Stomach (tissue), 9 donors: ENCODE results near the gene CYYR1. TPM values are rescaled to one million over a fixed set of nuclear protein-coding genes. Genes with fewer than 3 reads are reported as not detected.

Source experiments
- DNase-seq, 2 donors: peaks; one replicate each; pipeline versions ENCODE4 v3.0.0 to v3.0.0-alpha.2; 2013 to 2019
- H3K27ac ChIP-seq, 5 donors: fragments of 200-600 bp in 4 of 5; sonication (generic) in 4 of 5; one replicate each; pipeline ENCODE4 v1.5.1; 2013 to 2019; ENCODE audit warnings: mild to moderate bottlenecking in 1 of 5, moderate library complexity in 1 of 5
- H3K27me3 ChIP-seq, 3 donors: fragments of 200-600 bp; sonication (generic); one replicate each; pipeline ENCODE4 v1.5.1; 2017 to 2019; ENCODE audit warnings: mixed run types in 1 of 3
- H3K36me3 ChIP-seq, 4 donors: fragments of 200-600 bp; sonication (generic); 1 replicate in 3 of 4; 2 replicates in 1 of 4; pipeline ENCODE4 v1.5.1; 2016 to 2019
- H3K4me1 ChIP-seq, 4 donors: fragments of 200-600 bp; sonication (generic); one replicate each; pipeline ENCODE4 v1.5.1; 2016 to 2019
- H3K4me3 ChIP-seq, 4 donors: fragments of 200-600 bp; sonication (generic) in 3 of 4; one replicate each; pipeline ENCODE4 v1.5.1; 2016 to 2019; ENCODE audit warnings: mild to moderate bottlenecking in 1 of 4
- H3K9me3 ChIP-seq, 4 donors: fragments of 200-600 bp; sonication (generic); one replicate each; pipeline ENCODE4 v1.5.1; 2016 to 2019
- EP300 ChIP-seq: sonication (generic); formaldehyde crosslinking; IDR thresholded peaks from one replicate; pipeline ENCODE4 v1.6.1; 2017; ENCODE audit warnings: antibody characterized with exemption
- POLR2A ChIP-seq, 4 donors: fragments of 450-650 bp; IDR thresholded peaks; one replicate each; pipeline ENCODE4 v1.6.1; 2016; ENCODE audit warnings: antibody characterized with exemption in 4 of 4, control low read depth in 2 of 4, mild to moderate bottlenecking in 1 of 4, moderate library complexity in 1 of 4
- POLR2AphosphoS5 ChIP-seq, 3 donors: sonication (generic); formaldehyde crosslinking; IDR thresholded peaks; one replicate each; pipeline ENCODE4 v1.6.1; 2016; ENCODE audit warnings: antibody characterized with exemption in 3 of 3
- WGBS, 5 donors: extraction: QIAGEN DNeasy Blood & Tissue Kit in 3 of 5; methylation state at CpG; one replicate each; pipeline versions ENCODE4 v1.1.5 to v1.1.7; 2013 to 2018; 5-methylcytosine and 5-hydroxymethylcytosine counted together
- intact Hi-C: fragments of 100-400 bp; cut with DNase I; formaldehyde crosslinking; loops from one replicate; pipeline ENCODE4 v1.15.1; 2023; ENCODE audit warnings: low total_unique reads
- polyA plus RNA-seq, 3 donors: library from polyadenylated mRNA; stranded (reverse); fragments of 200-250 nt; gene quantifications; one replicate each; pipeline ENCODE4 v1.2.3, GENCODE V29; 2013
- total RNA-seq, 5 donors: library from RNA; depleted of rRNA; stranded (reverse); fragments of >200 nt; gene quantifications; one replicate each; pipeline versions ENCODE4 v1.1.0 to v1.2.3, GENCODE V29; 2014 to 2016
- TF ChIP-seq, protein P1 (sequence below), 7 experiments: fragments of 450-650 bp in 4 of 7; fragments of 200-600 bp in 3 of 7; sonication (generic) in 3 of 7; IDR thresholded peaks; one replicate each; pipeline ENCODE4 v1.5.1; 2016 to 2019; ENCODE audit warnings: antibody characterized with exemption in 7 of 7, control low read depth in 2 of 7, mild to moderate bottlenecking in 1 of 7
- donor health status: healthy with polysubstance abuse.
- donor health status: Bipolar disorder and iron deficiency.
- donor health status: healthy.

The CYYR1 gene
- total and polyA plus RNA-seq, 8 donors = 0.89 to 11.6 (median 6.1) TPM; not detected in 2

DNA sequence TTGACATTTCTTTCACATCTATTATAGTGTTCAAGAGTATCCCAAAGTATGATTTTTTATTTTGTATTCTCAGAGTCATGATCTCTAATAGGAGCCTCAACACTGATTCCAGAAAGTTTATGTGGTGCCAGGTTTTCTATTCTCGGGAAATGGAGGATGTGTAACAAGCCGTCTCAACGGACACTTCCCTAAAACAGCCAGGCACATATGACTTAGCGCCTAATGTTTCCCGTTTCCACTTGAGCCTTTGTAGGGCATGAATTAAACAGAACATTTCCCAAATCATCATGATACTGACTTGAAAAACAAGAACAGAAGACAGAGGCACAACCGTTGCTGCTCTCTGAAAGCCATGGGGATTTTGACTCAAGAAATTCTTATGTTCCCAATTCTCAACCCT lies 8.0 kb downstream of the CYYR1 start:
- Histone ChIP-seq H3K4me1 (no peaks in the 10 kb centered on the region), H3K27me3 (no peaks in the 10 kb centered on the region), H3K36me3 (no peaks in the 10 kb centered on the region), H3K4me3 (no peak overlapping the region), H3K9me3 (no peaks in the 10 kb centered on the region), H3K27ac (peak overlapping the region in 2 of 5 donors; percentile 16 to 34)
- 57 to 85% (median 74%) methylated on average over 6 of the region's 6 CpGs for WGBS, 5 donors
- TF ChIP-seq POLR2A (IDR thresholded peaks at IDR 0.05) (no peak), POLR2AphosphoS5 (IDR thresholded peaks at IDR 0.05) (no peak), EP300 (no peak)
- TF ChIP-seq, protein P1, sequence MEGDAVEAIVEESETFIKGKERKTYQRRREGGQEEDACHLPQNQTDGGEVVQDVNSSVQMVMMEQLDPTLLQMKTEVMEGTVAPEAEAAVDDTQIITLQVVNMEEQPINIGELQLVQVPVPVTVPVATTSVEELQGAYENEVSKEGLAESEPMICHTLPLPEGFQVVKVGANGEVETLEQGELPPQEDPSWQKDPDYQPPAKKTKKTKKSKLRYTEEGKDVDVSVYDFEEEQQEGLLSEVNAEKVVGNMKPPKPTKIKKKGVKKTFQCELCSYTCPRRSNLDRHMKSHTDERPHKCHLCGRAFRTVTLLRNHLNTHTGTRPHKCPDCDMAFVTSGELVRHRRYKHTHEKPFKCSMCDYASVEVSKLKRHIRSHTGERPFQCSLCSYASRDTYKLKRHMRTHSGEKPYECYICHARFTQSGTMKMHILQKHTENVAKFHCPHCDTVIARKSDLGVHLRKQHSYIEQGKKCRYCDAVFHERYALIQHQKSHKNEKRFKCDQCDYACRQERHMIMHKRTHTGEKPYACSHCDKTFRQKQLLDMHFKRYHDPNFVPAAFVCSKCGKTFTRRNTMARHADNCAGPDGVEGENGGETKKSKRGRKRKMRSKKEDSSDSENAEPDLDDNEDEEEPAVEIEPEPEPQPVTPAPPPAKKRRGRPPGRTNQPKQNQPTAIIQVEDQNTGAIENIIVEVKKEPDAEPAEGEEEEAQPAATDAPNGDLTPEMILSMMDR (IDR thresholded peaks at IDR 0.05) = no peak
- DNase-seq = no peak
- intact Hi-C loops = no loop called here

DNA sequence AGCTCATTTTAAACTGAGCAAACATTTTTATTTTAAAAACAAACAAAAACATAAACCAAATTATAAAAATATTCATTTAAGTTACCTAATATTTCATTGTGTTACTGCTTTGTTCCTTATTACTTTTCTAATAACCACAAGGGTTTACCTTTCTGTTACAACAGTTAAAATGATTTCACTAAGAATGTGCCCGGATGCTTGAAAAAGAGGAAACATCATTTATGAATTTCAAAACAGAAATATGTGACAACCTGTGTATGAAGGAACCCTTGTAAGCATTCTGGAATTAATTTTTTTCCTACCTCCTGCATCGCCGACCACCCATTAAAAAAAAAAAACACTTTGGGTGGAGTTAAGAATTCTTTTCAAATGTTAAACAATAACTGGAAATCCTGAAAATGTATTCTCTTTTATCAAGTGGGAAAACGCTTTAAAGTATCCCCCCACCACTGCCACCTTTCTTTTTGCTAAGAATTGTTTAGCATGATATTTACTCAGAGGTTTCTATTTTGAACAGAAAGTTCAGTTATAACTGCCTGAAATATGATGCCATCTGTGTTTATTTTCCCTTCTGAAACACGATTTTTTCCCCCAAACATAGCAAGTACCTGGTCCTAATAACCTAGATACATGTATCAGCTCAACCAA lies 9.1 kb downstream of the CYYR1 start:
- no peaks in the 10 kb centered on the region for H3K4me1 ChIP-seq
- H3K4me3 ChIP-seq = no peak overlapping the region
- TF ChIP-seq POLR2AphosphoS5 (IDR thresholded peaks at IDR 0.05) (no peak), EP300 (no peak), POLR2A (IDR thresholded peaks at IDR 0.05) (no peak)
- TF ChIP-seq, protein P1 (IDR thresholded peaks at IDR 0.05) = no peak
- intact Hi-C loops = no loop called here
- H3K27ac ChIP-seq = peak overlapping the region in 1 of 5 donors; percentile 34
- no peaks in the 10 kb centered on the region for H3K27me3 ChIP-seq
- DNase-seq = no peak
- H3K9me3 ChIP-seq = no peaks in the 10 kb centered on the region
- 40 to 58% (median 51%) methylated on average over 5 of the region's 5 CpGs for WGBS, 5 donors
- H3K36me3 ChIP-seq = no peaks in the 10 kb centered on the region

GRCh38 chr21:26560612-26561011 lies 12.5 kb downstream of the CYYR1 start:
- Histone ChIP-seq H3K4me1 (no peaks in the 10 kb centered on the region), H3K27ac (no peak overlapping the region), H3K9me3 (no peaks in the 10 kb centered on the region), H3K36me3 (no peaks in the 10 kb centered on the region), H3K4me3 (no peak overlapping the region), H3K27me3 (no peaks in the 10 kb centered on the region)
- peak in 1 of 2 donors; percentile 10 for DNase-seq
- intact Hi-C loops = no loop called here
- no peak for TF ChIP-seq EP300
- no peak for TF ChIP-seq POLR2AphosphoS5 (IDR thresholded peaks at IDR 0.05)
- TF ChIP-seq, protein P1 (IDR thresholded peaks at IDR 0.05) = no peak
- TF ChIP-seq POLR2A (IDR thresholded peaks at IDR 0.05) = no peak
- WGBS, 5 donors = 84 to 91% (median 87%) methylated on average over 3 of the region's 3 CpGs

DNA sequence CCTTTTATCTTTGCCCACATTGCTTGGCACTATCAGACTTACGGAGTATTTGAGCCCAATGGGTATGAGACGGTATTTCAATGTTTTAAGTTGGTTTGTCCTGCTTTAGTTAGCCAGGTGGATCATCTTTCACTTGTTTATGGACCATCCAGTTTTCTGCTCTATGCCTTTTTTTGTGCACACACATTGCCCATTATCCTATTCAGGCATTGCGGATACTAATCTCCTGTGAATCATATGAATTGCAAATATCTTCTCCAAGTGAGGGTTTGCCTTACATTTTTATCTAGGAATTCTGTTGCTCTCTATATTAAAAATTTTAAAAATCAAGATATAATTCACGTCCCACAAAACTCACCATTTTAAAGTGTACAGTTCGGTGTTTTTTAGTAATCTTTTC lies 14.0 kb downstream of the CYYR1 start:
- intact Hi-C loops = no loop called here
- Histone ChIP-seq H3K4me3 (no peak overlapping the region), H3K9me3 (no peaks in the 10 kb centered on the region), H3K4me1 (no peaks in the 10 kb centered on the region), H3K27ac (no peak overlapping the region), H3K36me3 (no peaks in the 10 kb centered on the region), H3K27me3 (no peaks in the 10 kb centered on the region)
- 87 to 93% (median 93%) methylated on average over 5 of the region's 5 CpGs for WGBS, 5 donors
- no peak for DNase-seq
- TF ChIP-seq, protein P1 (IDR thresholded peaks at IDR 0.05) = no peak
- TF ChIP-seq EP300 = no peak
